Neuronal stem cell (in vitro differentiated cells): Measurements from ENCODE around the gene LIN52.

ENCODE experiments used
- DNase-seq: peaks from one replicate; pipeline ENCODE4 v3.0.0-alpha.2; 2013; ENCODE audit warnings: low spot score
- H2AFZ ChIP-seq: one replicate; pipeline ENCODE4 v1.6.1; 2013; ENCODE audit warnings: mild to moderate bottlenecking, low read length, inconsistent platforms
- H2AK5ac ChIP-seq: 2 replicates; pipeline ENCODE4 v1.6.1; 2013; ENCODE audit warnings: low read depth, mild to moderate bottlenecking, inconsistent platforms, low read length, moderate library complexity, mixed read lengths
- H2BK120ac ChIP-seq: 2 replicates; pipeline ENCODE4 v1.6.1; 2013; ENCODE audit warnings: low read depth, mild to moderate bottlenecking, inconsistent platforms, low read length, moderate library complexity, mixed read lengths
- H2BK12ac ChIP-seq: one replicate; pipeline ENCODE4 v1.6.1; 2013; ENCODE audit warnings: low read length, inconsistent platforms
- H2BK15ac ChIP-seq: 2 replicates; pipeline ENCODE4 v1.6.1; 2013; ENCODE audit warnings: mild to moderate bottlenecking, low read length, inconsistent platforms, mixed read lengths
- H2BK5ac ChIP-seq: one replicate; pipeline ENCODE4 v1.6.1; 2013; ENCODE audit warnings: inconsistent platforms, mild to moderate bottlenecking, low read length, moderate library complexity
- H3K14ac ChIP-seq: one replicate; pipeline ENCODE4 v1.6.1; 2013; ENCODE audit warnings: low read length, inconsistent platforms
- H3K18ac ChIP-seq: 2 replicates; pipeline ENCODE4 v1.6.1; 2013; ENCODE audit warnings: low read length, inconsistent platforms
- H3K23ac ChIP-seq: 2 replicates; pipeline ENCODE4 v1.6.1; 2013; ENCODE audit warnings: low read depth, mild to moderate bottlenecking, mixed read lengths, low read length, inconsistent platforms; ENCODE audit not compliant: poor library complexity
- H3K27ac ChIP-seq: replicated peaks from 3 replicates; pipeline ENCODE4 v1.5.1; 2013; ENCODE audit warnings: low read length, inconsistent platforms
- H3K27me3 ChIP-seq, 3 experiments: 2 replicates each; pipeline ENCODE4 v1.6.1; 2013; ENCODE audit warnings: low read length in 3 of 3, mild to moderate bottlenecking in 2 of 3, inconsistent platforms in 1 of 3, low read depth in 1 of 3, mixed read lengths in 1 of 3, moderate library complexity in 1 of 3; ENCODE audit not compliant: control insufficient read depth in 3 of 3, insufficient read depth in 3 of 3
- H3K36me3 ChIP-seq, 2 donors: replicated peaks in 1 of 2; 2 replicates each; pipeline ENCODE4 v1.6.1; 2013; ENCODE audit warnings: low read length in 2 of 2; ENCODE audit not compliant: control insufficient read depth in 2 of 2, insufficient read depth in 2 of 2
- H3K4ac ChIP-seq: 2 replicates; pipeline ENCODE4 v1.6.1; 2013; ENCODE audit warnings: inconsistent platforms, mild to moderate bottlenecking, low read length, moderate library complexity
- H3K4me1 ChIP-seq, 2 donors: 1 replicate in 1 of 2; 2 replicates in 1 of 2; pipeline ENCODE4 v1.6.1; 2013; ENCODE audit warnings: low read length in 2 of 2, low read depth in 1 of 2; ENCODE audit not compliant: control insufficient read depth in 2 of 2, insufficient read depth in 1 of 2
- H3K4me2 ChIP-seq: one replicate; pipeline ENCODE4 v1.6.1; 2013; ENCODE audit warnings: mild to moderate bottlenecking, low read length, inconsistent platforms; ENCODE audit not compliant: insufficient read depth, poor library complexity, severe bottlenecking
- H3K4me3 ChIP-seq, 2 donors: 2 replicates each; pipeline ENCODE4 v1.5.1; 2013; ENCODE audit warnings: low read length in 2 of 2, mild to moderate bottlenecking in 2 of 2, inconsistent platforms in 1 of 2, moderate library complexity in 1 of 2
- H3K79me1 ChIP-seq: one replicate; pipeline ENCODE4 v1.6.1; 2013; ENCODE audit warnings: low read depth, mild to moderate bottlenecking, inconsistent platforms, low read length, moderate library complexity
- H3K9ac ChIP-seq: one replicate; pipeline ENCODE4 v1.6.1; 2013; ENCODE audit warnings: mild to moderate bottlenecking, low read depth, low read length, inconsistent platforms; ENCODE audit not compliant: poor library complexity
- H3K9me3 ChIP-seq, 2 donors: replicated peaks in 1 of 2; 2 replicates each; pipeline versions ENCODE3 to v1.6.1; 2013; ENCODE audit warnings: low read length in 2 of 2, mild to moderate bottlenecking in 2 of 2, inconsistent platforms in 1 of 2, low read depth in 1 of 2, mixed read lengths in 1 of 2, moderate library complexity in 1 of 2; ENCODE audit not compliant: control insufficient read depth in 2 of 2, insufficient read depth in 1 of 2
- H4K8ac ChIP-seq: one replicate; pipeline ENCODE4 v1.6.1; 2013; ENCODE audit warnings: low read depth, mild to moderate bottlenecking, inconsistent platforms, low read length, moderate library complexity
- H4K91ac ChIP-seq: one replicate; pipeline ENCODE4 v1.6.1; 2013; ENCODE audit warnings: low read length, low read depth, mild to moderate bottlenecking, inconsistent platforms; ENCODE audit not compliant: poor library complexity
- WGBS, 2 donors: extraction: QIAGEN DNeasy Blood & Tissue Kit; methylation state at CpG; one replicate each; pipeline ENCODE4 v1.1.7; 2013; ENCODE audit warnings: missing lambda C conversion rate in 2 of 2, mixed read lengths in 1 of 2; ENCODE audit not compliant: insufficient read length in 2 of 2, insufficient replicate concordance in 1 of 2; ENCODE audit errors: extremely low coverage in 2 of 2; 5-methylcytosine and 5-hydroxymethylcytosine counted together

Gene LIN52

GRCh38 chr14:74211945-74212580, 127.3 kb downstream of the LIN52 start:
- Histone ChIP-seq H2BK5ac (no peak overlapping the region), H3K27me3 (peaks cover 0 to 30% (median 0%) of the 10 kb centered on the region in 3 experiments), H2AK5ac (no peak overlapping the region), H3K4ac (no peak overlapping the region), H3K14ac (no peak overlapping the region), H3K36me3 (no peaks in the 10 kb centered on the region), H3K23ac (no peak overlapping the region), H3K4me2 (no peak overlapping the region), H4K91ac (no peak overlapping the region), H3K79me1 (no peaks in the 10 kb centered on the region), H4K8ac (no peak overlapping the region), H2BK12ac (no peak overlapping the region), H3K9me3 (no peaks in the 10 kb centered on the region), H3K18ac (no peak overlapping the region), H3K9ac (no peak overlapping the region), H2AFZ (no peak overlapping the region), H3K4me3 (no peak overlapping the region), H3K4me1 (peaks cover 0 to 12% of the 10 kb centered on the region in 2 donors), H2BK120ac (no peak overlapping the region), H2BK15ac (no peak overlapping the region), H3K27ac (no peak overlapping the region)
- DNase-seq = no peak
- WGBS, 2 donors = no CpG with 5 or more reads among the region's 6 CpGs

GRCh38 chr14:74213907-74214803, 129.4 kb downstream of the LIN52 start:
- H3K4me2 ChIP-seq = no peak overlapping the region
- H3K4me3 ChIP-seq = no peak overlapping the region
- peak overlapping the region; percentile 58 for H4K8ac ChIP-seq
- DNase-seq = no peak
- H3K9me3 ChIP-seq = no peaks in the 10 kb centered on the region
- H3K18ac ChIP-seq = peak overlapping the region; percentile 83
- peaks cover 0 to 48% (median 7%) of the 10 kb centered on the region in 3 experiments for H3K27me3 ChIP-seq
- no peak overlapping the region for H2AFZ ChIP-seq
- WGBS, 2 donors = no CpG with 5 or more reads among the region's 21 CpGs
- no peaks in the 10 kb centered on the region for H3K79me1 ChIP-seq
- no peak overlapping the region for H3K27ac ChIP-seq
- H3K23ac ChIP-seq = no peak overlapping the region
- no peaks in the 10 kb centered on the region for H3K36me3 ChIP-seq
- peak overlapping the region; percentile 85 for H2BK12ac ChIP-seq
- no peak overlapping the region for H2BK120ac ChIP-seq
- H2BK15ac ChIP-seq = no peak overlapping the region
- H3K4me1 ChIP-seq = peaks cover 0 to 11% of the 10 kb centered on the region in 2 donors
- peak overlapping the region; percentile 88 for H2AK5ac ChIP-seq
- H4K91ac ChIP-seq = no peak overlapping the region
- H3K9ac ChIP-seq = no peak overlapping the region
- H3K14ac ChIP-seq = no peak overlapping the region
- H3K4ac ChIP-seq = no peak overlapping the region
- H2BK5ac ChIP-seq = peak overlapping the region; percentile 44

GRCh38 chr14:74216671-74217070, 131.9 kb downstream of the LIN52 start:
- Histone ChIP-seq H3K18ac (no peak overlapping the region), H3K36me3 (no peaks in the 10 kb centered on the region), H2AK5ac (peak overlapping the region; percentile 1), H2BK12ac (no peak overlapping the region), H3K4me2 (no peak overlapping the region), H3K14ac (no peak overlapping the region), H3K9me3 (no peaks in the 10 kb centered on the region), H3K23ac (no peak overlapping the region), H4K91ac (no peak overlapping the region), H3K4ac (no peak overlapping the region), H3K4me3 (no peak overlapping the region), H3K27ac (no peak overlapping the region), H3K27me3 (peaks cover 0 to 72% (median 7%) of the 10 kb centered on the region in 3 experiments), H3K9ac (no peak overlapping the region), H4K8ac (no peak overlapping the region), H2BK15ac (no peak overlapping the region), H3K79me1 (no peaks in the 10 kb centered on the region), H2AFZ (no peak overlapping the region), H3K4me1 (peaks cover 0 to 14% of the 10 kb centered on the region in 2 donors), H2BK120ac (no peak overlapping the region), H2BK5ac (no peak overlapping the region)
- no CpG with 5 or more reads among the region's 11 CpGs for WGBS, 2 donors
- no peak for DNase-seq
